Progenitor cell of endocrine pancreas (in vitro differentiated cells): ENCODE results near the gene ST3GAL3. TPM values are rescaled to one million over a fixed set of nuclear protein-coding genes. Genes with fewer than 3 reads are reported as not detected.

Experiments used
- DNase-seq: peaks from one replicate; pipeline ENCODE4 v3.0.0; 2021; ENCODE audit warnings: low spot score; ENCODE audit not compliant: unreplicated experiment
- H3K27ac Mint-ChIP-seq: 2 replicates; pipeline ENCODE4 v1.8.0; 2021; ENCODE audit warnings: mild to moderate bottlenecking, moderate library complexity, mixed read lengths
- H3K27me3 Mint-ChIP-seq: 2 replicates; pipeline ENCODE4 v1.8.0; 2021; ENCODE audit warnings: mixed read lengths
- H3K36me3 Mint-ChIP-seq: 2 replicates; pipeline ENCODE4 v1.8.0; 2022; ENCODE audit warnings: mixed read lengths; ENCODE audit not compliant: insufficient read depth
- H3K4me1 Mint-ChIP-seq: 2 replicates; pipeline ENCODE4 v1.8.0; 2021; ENCODE audit warnings: low read depth, mixed read lengths
- H3K4me3 Mint-ChIP-seq: 2 replicates; pipeline ENCODE4 v1.8.0; 2021; ENCODE audit warnings: low read depth, mild to moderate bottlenecking, moderate library complexity, mixed read lengths
- H3K9me3 Mint-ChIP-seq: 2 replicates; pipeline ENCODE4 v1.8.0; 2021; ENCODE audit warnings: low read depth, mixed read lengths
- CTCF ChIP-seq: fragments of 200-600 bp; sonication (generic); IDR thresholded peaks from one replicate; pipeline ENCODE4 v1.5.0; 2021; ENCODE audit warnings: antibody characterized with exemption, mild to moderate bottlenecking; ENCODE audit not compliant: unreplicated experiment
- long read RNA-seq: library from polyadenylated mRNA; unstranded; transcript quantifications from one replicate; pipeline ENCODE4 v2.0.0, GENCODE V29; 2020
- total RNA-seq: library from RNA; stranded (reverse); gene quantifications from 2 replicates; pipeline ENCODE4 v1.2.1, GENCODE V29; 2021

The ST3GAL3 gene, protein sequence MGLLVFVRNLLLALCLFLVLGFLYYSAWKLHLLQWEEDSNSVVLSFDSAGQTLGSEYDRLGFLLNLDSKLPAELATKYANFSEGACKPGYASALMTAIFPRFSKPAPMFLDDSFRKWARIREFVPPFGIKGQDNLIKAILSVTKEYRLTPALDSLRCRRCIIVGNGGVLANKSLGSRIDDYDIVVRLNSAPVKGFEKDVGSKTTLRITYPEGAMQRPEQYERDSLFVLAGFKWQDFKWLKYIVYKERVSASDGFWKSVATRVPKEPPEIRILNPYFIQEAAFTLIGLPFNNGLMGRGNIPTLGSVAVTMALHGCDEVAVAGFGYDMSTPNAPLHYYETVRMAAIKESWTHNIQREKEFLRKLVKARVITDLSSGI
- 14.6 and 14.9 TPM in 2 replicates for total RNA-seq
- long read RNA-seq, partial matches to known transcripts = 1 of 8 reads
- long read RNA-seq, other reads (novel, unspliced or antisense) = 5 of 8 reads

DNA sequence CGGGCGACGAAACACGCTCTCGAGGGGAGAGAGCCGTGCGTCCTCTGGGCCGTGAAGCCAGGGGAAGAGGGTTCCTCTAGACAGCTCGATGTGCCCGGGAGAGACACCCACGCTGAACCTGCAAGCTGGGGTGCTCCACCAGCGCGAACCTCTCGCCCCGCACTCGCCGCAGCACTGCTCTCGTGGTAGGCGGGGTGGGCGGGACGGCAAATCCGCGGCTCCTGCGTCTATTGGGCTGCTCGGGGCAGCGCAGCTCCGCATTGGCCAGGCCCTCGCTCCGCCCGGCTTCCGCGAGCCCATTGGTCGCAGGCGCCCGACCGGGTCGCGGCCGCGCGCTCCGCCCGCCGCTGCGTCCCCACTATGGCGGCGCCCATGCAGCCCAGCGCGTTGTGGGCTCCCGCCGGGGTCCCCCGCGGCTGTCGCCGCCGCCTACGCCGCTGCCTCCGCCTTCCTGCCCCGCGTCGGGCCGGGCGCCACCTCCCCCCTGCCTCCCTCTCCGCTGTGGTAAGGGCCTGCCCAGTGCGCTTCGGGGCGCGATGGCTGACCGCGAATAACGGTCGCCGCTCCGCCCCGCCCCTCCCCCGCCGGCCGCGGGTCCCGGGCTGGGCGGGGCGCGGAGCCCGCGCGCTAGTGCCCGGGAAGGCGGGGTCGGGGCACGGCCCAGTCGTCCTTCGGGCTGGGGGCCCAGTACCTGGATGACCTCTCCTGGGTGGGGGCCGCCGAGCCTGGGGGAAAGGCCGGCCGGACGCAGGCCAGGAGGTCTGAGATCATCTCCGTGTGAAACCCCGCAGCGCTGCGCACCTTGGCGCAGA, at the start of gene ST3GAL3:
TSS of gene ST3GAL3 (plus strand) at position 347 of the 812 bp plus-strand sequence. CDS start 28,727 bp downstream, outside the sequence.
- no peak for TF ChIP-seq CTCF
- Mint-ChIP-seq H3K4me3 (peak within 1 kb of the TSS; percentile 87), H3K27ac (peak within 1 kb of the TSS; percentile 78), H3K27me3 (no peaks in the 10 kb centered on the region), H3K9me3 (no peaks in the 10 kb centered on the region), H3K4me1 (peaks cover 9% of the 10 kb centered on the region), H3K36me3 (peaks cover 5% of the 10 kb centered on the region)
- peak; percentile 85 for DNase-seq

DNA sequence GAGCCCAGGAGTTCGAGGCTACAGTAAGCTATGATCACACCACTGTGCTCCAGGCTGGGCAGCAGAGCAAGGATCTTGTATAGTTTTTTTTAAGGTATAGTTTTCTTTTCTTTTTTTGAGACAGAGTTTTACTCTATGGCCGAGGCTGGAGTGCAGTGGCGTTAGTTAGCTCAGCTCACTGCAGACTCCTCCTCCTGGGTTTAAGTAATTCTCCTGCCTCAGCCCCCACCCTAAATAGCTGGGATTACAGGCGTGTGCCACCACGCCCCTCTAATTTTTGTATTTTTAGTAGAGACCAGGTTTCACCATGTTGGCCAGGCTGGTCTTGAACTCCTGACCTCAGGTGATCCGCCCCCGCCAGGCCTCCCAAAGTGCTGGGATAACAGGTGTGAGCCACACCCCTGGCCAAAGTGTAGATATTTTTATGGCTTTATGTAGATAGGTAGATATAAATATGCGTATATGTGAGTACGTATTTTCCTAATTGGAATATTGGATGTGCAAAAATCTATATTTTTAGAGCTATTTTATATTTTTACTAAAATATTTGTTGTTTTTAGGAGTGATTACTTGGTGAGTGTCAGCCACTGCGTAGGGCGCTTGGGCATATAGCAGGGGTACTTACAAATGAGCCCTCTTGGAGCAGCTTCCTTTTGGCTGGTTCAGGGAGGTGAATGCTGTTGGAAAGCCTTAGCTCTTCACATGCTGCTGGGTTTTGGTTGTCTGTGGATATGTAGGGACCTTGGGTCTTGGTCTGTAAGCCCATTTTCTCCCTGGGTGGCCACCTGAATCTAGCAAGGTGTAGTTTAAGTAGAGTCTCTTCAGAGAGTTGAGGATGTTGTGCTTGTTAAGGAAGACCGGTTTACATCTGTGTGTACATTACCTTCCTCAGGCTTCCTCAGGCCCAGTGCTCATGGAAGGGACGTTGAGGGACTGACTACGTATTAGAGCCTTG, 47.8 kb upstream of the ST3GAL3 start:
- Mint-ChIP-seq H3K9me3 (no peaks in the 10 kb centered on the region), H3K4me1 (no peaks in the 10 kb centered on the region), H3K27me3 (no peaks in the 10 kb centered on the region), H3K27ac (no peak overlapping the region), H3K36me3 (peaks cover 32% of the 10 kb centered on the region), H3K4me3 (no peak overlapping the region)
- no peak for TF ChIP-seq CTCF
- no peak for DNase-seq

- H3K27me3 Mint-ChIP-seq = no peaks in the 10 kb centered on the region
- TF ChIP-seq CTCF = no peak
Measured at GRCh38 chr1:43660355-43660754, 47.0 kb upstream of the ST3GAL3 start.

DNA sequence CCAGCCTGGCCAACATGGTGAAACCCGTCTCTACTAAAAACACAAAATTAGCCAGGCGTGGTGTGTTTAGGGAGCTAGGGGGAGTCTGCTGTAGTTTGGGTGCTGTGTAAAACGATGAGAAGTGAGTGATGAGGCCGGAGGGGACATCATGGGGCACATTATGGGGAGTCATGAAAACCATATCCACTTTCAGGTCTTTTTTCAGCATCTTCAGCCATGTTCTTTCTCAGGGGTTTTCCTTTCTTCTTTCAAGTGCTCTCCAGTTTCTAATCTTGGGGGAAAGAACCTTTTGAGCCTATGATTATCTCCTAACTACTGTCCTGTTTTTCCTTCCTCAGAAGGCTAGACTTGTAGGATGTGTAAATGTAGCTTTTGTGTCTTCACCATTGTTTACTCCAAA, 43.0 kb upstream of the ST3GAL3 start:
- Mint-ChIP-seq H3K36me3 (peaks cover 50% of the 10 kb centered on the region), H3K9me3 (no peaks in the 10 kb centered on the region), H3K27me3 (no peaks in the 10 kb centered on the region), H3K4me3 (no peak overlapping the region), H3K27ac (no peak overlapping the region), H3K4me1 (no peaks in the 10 kb centered on the region)
- no peak for TF ChIP-seq CTCF
- DNase-seq = no peak

More at GRCh38 chr1:43660355-43660754, 47.0 kb upstream of the ST3GAL3 start:
- no peaks in the 10 kb centered on the region for H3K4me1 Mint-ChIP-seq
- H3K27ac Mint-ChIP-seq = no peak overlapping the region
- no peak for DNase-seq
- H3K36me3 Mint-ChIP-seq = peaks cover 33% of the 10 kb centered on the region
- no peaks in the 10 kb centered on the region for H3K9me3 Mint-ChIP-seq
- no peak overlapping the region for H3K4me3 Mint-ChIP-seq
